H1 (cell line): ENCODE measurements around the gene TMEM156. TPM values are rescaled to one million over a fixed set of nuclear protein-coding genes. Genes with fewer than 3 reads are reported as not detected.

Experiments used
- CTCF ChIA-PET: fragments of 300-600 bp; sonication (Branson Sonifier 250); formaldehyde crosslinking; loops from one replicate; lab custom pipeline; 2021; ENCODE audit not compliant: partially characterized antibody; lab: Charles Lee
- POLR2A ChIA-PET: fragments of 300-600 bp; sonication (Branson Sonifier 250); formaldehyde crosslinking; loops from one replicate; lab custom pipeline; 2021; ENCODE audit warnings: inconsistent platforms; ENCODE audit not compliant: partially characterized antibody; lab: Charles Lee
- DNase-seq, 2 experiments: peaks; one replicate each; pipeline versions ENCODE4 v3.0.0 to v3.0.0-alpha.2; 2010 to 2022; ENCODE audit warnings: low spot score in 2 of 2, low read depth in 1 of 2, mixed read lengths in 1 of 2
- FAIRE-seq: peaks from 2 replicates; lab custom pipeline; 2011; peaks lifted over from hg19 to GRCh38; lab: Jason Lieb, UNC
- H2AFZ ChIP-seq: 2 replicates; pipeline ENCODE4 v1.8.1; 2012; ENCODE audit warnings: low read length, inconsistent platforms
- H2AK5ac ChIP-seq: 2 replicates; pipeline ENCODE4 v1.6.1; 2013; ENCODE audit warnings: low read depth, low read length
- H2BK120ac ChIP-seq: replicated peaks from 2 replicates; pipeline ENCODE3; 2013; ENCODE audit warnings: low read depth, low read length, inconsistent platforms
- H2BK12ac ChIP-seq: 2 replicates; pipeline ENCODE4 v1.6.1; 2013; ENCODE audit warnings: low read depth, low read length
- H2BK15ac ChIP-seq: 2 replicates; pipeline ENCODE4 v1.6.1; 2013; ENCODE audit warnings: low read length
- H2BK20ac ChIP-seq: 2 replicates; pipeline ENCODE4 v1.6.1; 2013; ENCODE audit warnings: low read length
- H2BK5ac ChIP-seq: 2 replicates; pipeline ENCODE4 v1.6.1; 2013; ENCODE audit warnings: low read depth, low read length
- H3K14ac ChIP-seq: 2 replicates; pipeline ENCODE4 v1.6.1; 2013; ENCODE audit warnings: inconsistent platforms; ENCODE audit not compliant: insufficient read length
- H3K18ac ChIP-seq: 2 replicates; pipeline ENCODE4 v1.6.1; 2013; ENCODE audit warnings: low read length; ENCODE audit errors: extremely low read depth
- H3K23ac ChIP-seq: 2 replicates; pipeline ENCODE4 v1.6.1; 2013; ENCODE audit warnings: inconsistent platforms; ENCODE audit not compliant: insufficient read length
- H3K23me2 ChIP-seq: 2 replicates; pipeline ENCODE4 v1.6.1; 2013; ENCODE audit warnings: low read depth, low read length
- H3K27ac ChIP-seq: 2 replicates; pipeline ENCODE4 v1.6.1; 2011; ENCODE audit warnings: low read depth, low read length, inconsistent platforms
- H3K27me3 ChIP-seq, 4 experiments: replicated peaks in 1 of 4; 1 replicate in 1 of 4; 2 replicates in 3 of 4; pipeline versions ENCODE4 v1.6.1 to v1.8.1; 2011 to 2013; ENCODE audit warnings: low read length in 3 of 4, mild to moderate bottlenecking in 3 of 4, inconsistent platforms in 2 of 4, mixed read lengths in 2 of 4, moderate library complexity in 1 of 4; ENCODE audit not compliant: control insufficient read depth in 3 of 4, insufficient read depth in 3 of 4; ENCODE audit errors: extremely low read depth in 1 of 4
- H3K36me3 ChIP-seq, 4 experiments: 2 replicates each; pipeline versions ENCODE4 v1.6.1 to v1.8.1; 2011 to 2013; ENCODE audit warnings: mild to moderate bottlenecking in 4 of 4, low read length in 3 of 4, moderate library complexity in 2 of 4, control low read depth in 1 of 4, inconsistent platforms in 1 of 4; ENCODE audit not compliant: insufficient read depth in 4 of 4, control insufficient read depth in 2 of 4
- H3K4ac ChIP-seq: replicated peaks from 2 replicates; pipeline ENCODE3; 2013; ENCODE audit warnings: low read length, low read depth, mixed read lengths, inconsistent platforms; ENCODE audit not compliant: insufficient read length
- H3K4me1 ChIP-seq, 4 experiments: replicated peaks in 1 of 4; 1 replicate in 1 of 4; 2 replicates in 3 of 4; pipeline versions ENCODE4 v1.6.1 to v1.8.1; 2011 to 2013; ENCODE audit warnings: low read length in 3 of 4, inconsistent platforms in 2 of 4, mixed read lengths in 1 of 4; ENCODE audit not compliant: insufficient read depth in 4 of 4, control insufficient read depth in 3 of 4
- H3K4me2 ChIP-seq, 2 experiments: 2 replicates each; pipeline versions ENCODE4 v1.6.1 to v1.8.1; 2011 to 2013; ENCODE audit warnings: low read depth in 2 of 2, low read length in 2 of 2, control low read depth in 1 of 2, inconsistent platforms in 1 of 2, mild to moderate bottlenecking in 1 of 2; ENCODE audit not compliant: insufficient read depth in 1 of 2
- H3K4me3 ChIP-seq, 4 experiments: fragments of 200-600, 300-600 bp in 1 of 4; sonication (generic), shearing (Covaris generic), sonication (Bioruptor Twin) in 1 of 4; 2 replicates each; pipeline versions ENCODE4 v1.5.1 to v1.8.1; 2011 to 2016; ENCODE audit warnings: low read length in 4 of 4, low read depth in 3 of 4, control low read depth in 2 of 4, inconsistent platforms in 2 of 4, mild to moderate bottlenecking in 2 of 4, mixed read lengths in 1 of 4, moderate library complexity in 1 of 4; ENCODE audit not compliant: insufficient read depth in 2 of 4; ENCODE audit errors: extremely low read depth in 1 of 4
- H3K56ac ChIP-seq: replicated peaks from 2 replicates; pipeline ENCODE3; 2013; ENCODE audit warnings: low read depth, mild to moderate bottlenecking, mixed read lengths, low read length, inconsistent platforms; ENCODE audit not compliant: insufficient read length
- H3K79me1 ChIP-seq: 2 replicates; pipeline ENCODE4 v1.6.1; 2013; ENCODE audit warnings: low read depth, low read length, control low read depth
- H3K79me2 ChIP-seq, 2 experiments: 2 replicates each; pipeline versions ENCODE4 v1.6.1 to v1.8.1; 2012 to 2013; ENCODE audit warnings: low read length in 2 of 2, mild to moderate bottlenecking in 2 of 2, inconsistent platforms in 1 of 2; ENCODE audit not compliant: insufficient read depth in 2 of 2, control insufficient read depth in 1 of 2
- H3K9ac ChIP-seq, 4 experiments: replicated peaks in 1 of 4; 1 replicate in 1 of 4; 2 replicates in 3 of 4; pipeline versions ENCODE4 v1.6.1 to v1.8.1; 2011 to 2013; ENCODE audit warnings: low read depth in 3 of 4, low read length in 3 of 4, control low read depth in 2 of 4, mild to moderate bottlenecking in 2 of 4, moderate library complexity in 2 of 4, inconsistent platforms in 1 of 4; ENCODE audit errors: extremely low read depth in 1 of 4
- H3K9me3 ChIP-seq, 2 experiments: 2 replicates each; pipeline versions ENCODE4 v1.6.1 to v1.8.1; 2012 to 2013; ENCODE audit warnings: mild to moderate bottlenecking in 2 of 2, moderate library complexity in 2 of 2, control low read depth in 1 of 2, inconsistent platforms in 1 of 2, low read depth in 1 of 2, low read length in 1 of 2, mixed read lengths in 1 of 2; ENCODE audit not compliant: insufficient read depth in 2 of 2
- H4K20me1 ChIP-seq, 2 experiments: replicated peaks in 1 of 2; 2 replicates each; pipeline versions ENCODE3 to v1.8.1; 2011 to 2013; ENCODE audit warnings: inconsistent platforms in 2 of 2, low read length in 2 of 2, mild to moderate bottlenecking in 1 of 2; ENCODE audit not compliant: insufficient read depth in 2 of 2, control insufficient read depth in 1 of 2
- H4K5ac ChIP-seq: 2 replicates; pipeline ENCODE4 v1.6.1; 2013; ENCODE audit warnings: low read length, low read depth, mixed read lengths, inconsistent platforms; ENCODE audit not compliant: insufficient read length
- H4K8ac ChIP-seq: 2 replicates; pipeline ENCODE4 v1.8.0; 2013; ENCODE audit warnings: mild to moderate bottlenecking, moderate library complexity, low read length, inconsistent platforms; ENCODE audit not compliant: insufficient read depth; ENCODE audit errors: extremely low read depth
- H4K91ac ChIP-seq: replicated peaks from 2 replicates; pipeline ENCODE3; 2013; ENCODE audit warnings: low read length, mixed read lengths, inconsistent platforms; ENCODE audit not compliant: insufficient read length
- EZH2 ChIP-seq: fragments of 200-600 bp; sonication (generic); IDR thresholded peaks from 2 replicates; pipeline ENCODE4 v1.7.1; 2012; ENCODE audit warnings: low read depth, mild to moderate bottlenecking, moderate library complexity, low read length, inconsistent platforms; ENCODE audit not compliant: severe bottlenecking
- SIN3A ChIP-seq, 2 experiments: IDR thresholded peaks in 1 of 2; conservative IDR thresholded peaks in 1 of 2; 2 replicates each; pipeline ENCODE4 v1.6.1; 2011 to 2012; ENCODE audit warnings: low read length in 2 of 2, improper control_type of control experiment in 1 of 2, low read depth in 1 of 2, mild to moderate bottlenecking in 1 of 2
- SP2 ChIP-seq: IDR thresholded peaks from 2 replicates; pipeline ENCODE4 v1.6.1; 2012; ENCODE audit warnings: mild to moderate bottlenecking, low read length, inconsistent platforms
- WGBS, 2 experiments: shearing (Covaris generic) in 1 of 2; methylation state at CpG; one replicate each; pipeline versions ENCODE4 v1.1.6 to v1.1.7; 2013 to 2015; ENCODE audit warnings: low lambda C conversion rate in 2 of 2, mixed read lengths in 2 of 2, inconsistent platforms in 1 of 2, low coverage in 1 of 2, missing lambda C conversion rate in 1 of 2; ENCODE audit not compliant: insufficient replicate concordance in 2 of 2, insufficient coverage in 1 of 2, insufficient read length in 1 of 2; ENCODE audit errors: extremely low coverage in 1 of 2, missing lambda C conversion rate in 1 of 2; 5-methylcytosine and 5-hydroxymethylcytosine counted together
- polyA plus RNA-seq, 7 experiments: library from polyadenylated mRNA; depleted of rRNA in 3 of 7; stranded (reverse) in 5 of 7; unstranded in 2 of 7; fragments of >200 nt in 5 of 7; fragments of 200-250 nt in 2 of 7; gene quantifications; 1 replicate in 5 of 7; 2 replicates in 1 of 7; 4 replicates in 1 of 7; pipeline versions ENCODE4 v1.2.1 to v1.2.3, GENCODE V29; 2011 to 2013; ENCODE audit warnings: missing spikeins in 2 of 7, mixed read lengths in 2 of 7
- total RNA-seq: library from RNA; stranded (reverse); fragmentation: NEBNext Ultra II Directional; extraction: Animal tissue kit (Norgen Biotek cat#: 25700); gene quantifications from 2 replicates; pipeline ENCODE4 v1.2.1, GENCODE V29; 2021

The TMEM156 gene
- total and polyA plus RNA-seq, 2 of the 8 experiments (the other 6 are each of a cell fraction or from before 2014, with no cell fraction given), result not detected

GRCh38 chr4:39020130-39020529 lies 12.1 kb downstream of the TMEM156 start:
- Histone ChIP-seq H3K56ac (no peak overlapping the region), H2AFZ (no peak overlapping the region), H3K4me1 (no peaks in the 10 kb centered on the region), H3K4ac (no peak overlapping the region), H3K4me3 (no peak overlapping the region), H4K20me1 (no peaks in the 10 kb centered on the region), H3K27me3 (no peaks in the 10 kb centered on the region), H2BK12ac (no peak overlapping the region), H3K9ac (no peak overlapping the region), H3K79me1 (no peaks in the 10 kb centered on the region), H3K14ac (no peak overlapping the region), H3K4me2 (no peak overlapping the region), H3K27ac (no peak overlapping the region), H3K18ac (no peak overlapping the region), H4K91ac (no peak overlapping the region), H3K23ac (no peak overlapping the region), H3K23me2 (no peaks in the 10 kb centered on the region), H3K79me2 (no peaks in the 10 kb centered on the region), H2AK5ac (no peak overlapping the region), H2BK20ac (no peak overlapping the region), H4K8ac (no peak overlapping the region), H2BK120ac (no peak overlapping the region), H4K5ac (no peak overlapping the region), H2BK5ac (no peak overlapping the region), H3K36me3 (no peaks in the 10 kb centered on the region), H2BK15ac (no peak overlapping the region), H3K9me3 (no peaks in the 10 kb centered on the region)
- POLR2A ChIA-PET, result no interaction called here
- DNase-seq, result no peak
- 70% methylated on average over 4 of the region's 4 CpGs; no CpG with 5 or more reads in 1 of the 2 experiments for WGBS, 2 experiments
- FAIRE-seq, result no peak
- CTCF ChIA-PET, result no interaction called here
- TF ChIP-seq EZH2, result no peak
- TF ChIP-seq SIN3A (conservative IDR thresholded peaks at IDR 0.05 in 1 of 2, IDR thresholded peaks at IDR 0.05 in 1 of 2; ENCODE audit: low read depth in 1 of 2, low read length in 2 of 2), result no peak
- no peak for TF ChIP-seq SP2
